GM12878 (cell line): ENCODE data around the gene CDC37. TPM values are rescaled to one million over a fixed set of nuclear protein-coding genes. Genes with fewer than 3 reads are reported as not detected.
A peak's percentile ranks its signal among the peaks of the same experiment; 100 is the strongest.

Experiments used
- CBX3 ChIP-seq: fragments of 200-600 bp; sonication (generic); IDR thresholded peaks from 2 replicates; pipeline ENCODE4 v1.6.1; 2016; ENCODE audit warnings: low read depth, borderline replicate concordance
- CEBPB ChIP-seq, 2 experiments: fragments of 150-350 bp in 1 of 2; IDR thresholded peaks; 2 replicates each; pipeline ENCODE4 v1.6.1; 2012 to 2014; ENCODE audit warnings: low read depth in 2 of 2, low read length in 2 of 2, borderline replicate concordance in 1 of 2, inconsistent platforms in 1 of 2
- DPF2 ChIP-seq: fragments of 450-650 bp; IDR thresholded peaks from 2 replicates; pipeline ENCODE4 v1.6.1; 2017; ENCODE audit warnings: mild to moderate bottlenecking
- HCFC1 ChIP-seq: fragments of 150-350 bp; IDR thresholded peaks from 2 replicates; pipeline ENCODE4 v1.6.1; 2014; ENCODE audit warnings: low read length
- HDAC2 ChIP-seq: fragments of 200-600 bp; sonication (generic); IDR thresholded peaks from 2 replicates; pipeline ENCODE4 v1.6.1; 2017
- MTA3 ChIP-seq: IDR thresholded peaks from 2 replicates; pipeline ENCODE4 v1.6.1; 2012; ENCODE audit warnings: low read length, inconsistent platforms, borderline replicate concordance
- PAX8 ChIP-seq: fragments of 450-650 bp; IDR thresholded peaks from 2 replicates; pipeline ENCODE4 v1.6.1; 2017; ENCODE audit warnings: mild to moderate bottlenecking, moderate library complexity
- SPI1 ChIP-seq: IDR thresholded peaks from 2 replicates; pipeline ENCODE4 v1.6.1; 2011; ENCODE audit warnings: low read depth, mild to moderate bottlenecking, low read length, moderate library complexity, borderline replicate concordance; ENCODE audit not compliant: insufficient read depth
- ZNF217 ChIP-seq: fragments of 450-650 bp; IDR thresholded peaks from 2 replicates; pipeline ENCODE4 v1.6.1; 2017; ENCODE audit warnings: antibody characterized with exemption, mild to moderate bottlenecking
- microRNA counts: library from miRNA; unstranded; fragments of <30 nt; microRNA quantifications from one replicate; lab custom pipeline; 2016
- microRNA-seq: library from miRNA; unstranded; fragments of <30 nt; microRNA quantifications from one replicate; pipeline ENCODE4, GENCODE V29; 2018
- polyA plus RNA-seq, 11 experiments: library from polyadenylated mRNA; depleted of rRNA in 4 of 11; unstranded in 6 of 11; stranded (reverse) in 5 of 11; fragments of >200 nt; fragmentation: Nextera tagmentation in 4 of 11; fragmentation: Illumina TruSeq in 1 of 11; extraction: Ambion mirVana in 4 of 11; extraction: Trizol in 1 of 11; gene quantifications; 1 replicate in 1 of 11; 2 replicates in 10 of 11; pipeline versions ENCODE4 v1.2.1 to v1.2.3, GENCODE V29; 2011 to 2016; ENCODE audit warnings: inconsistent platforms in 2 of 11, missing spikeins in 2 of 11, low read depth in 1 of 11
- total RNA-seq, 4 experiments: library from RNA; depleted of rRNA in 3 of 4; stranded (reverse); fragments of >200 nt in 3 of 4; fragmentation: Illumina TruSeq in 1 of 4; extraction: Trizol in 1 of 4; gene quantifications; 2 replicates each; pipeline versions ENCODE4 v1.2.1 to v1.2.3, GENCODE V29; 2013 to 2021

CDC37 gene
- total and polyA plus RNA-seq, 10 of the 15 experiments (the other 5 are each of a cell fraction or from before 2014, with no cell fraction given), result 4.7 to 265 (median 176) TPM

DNA sequence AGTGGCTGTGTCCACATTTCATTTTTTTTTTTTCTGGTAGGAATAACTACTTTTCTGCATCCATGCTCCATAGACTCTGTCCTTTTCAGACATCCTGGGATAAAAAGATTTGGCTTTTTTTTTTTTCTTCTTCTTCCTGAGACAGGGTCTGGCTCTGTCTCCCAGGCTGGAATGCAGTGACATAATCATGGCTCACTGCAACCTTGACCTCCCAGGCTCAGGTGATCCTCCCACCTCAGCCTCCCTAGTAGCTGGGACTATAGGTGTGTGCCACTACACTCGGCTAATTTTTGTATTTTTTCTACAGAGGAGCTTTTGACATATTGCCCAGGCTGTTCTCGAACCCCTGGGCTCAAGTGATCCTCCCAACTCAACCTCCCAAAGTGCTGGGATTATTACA, 59.8 kb downstream of the CDC37 start (continued):
- TF ChIP-seq ZNF217 (no peak), MTA3 (no peak), PAX8 (no peak), HCFC1 (no peak), DPF2 (no peak), CEBPB (IDR thresholded peaks at IDR 0.05; ENCODE audit: borderline replicate concordance in 1 of 2, low read depth in 2 of 2, low read length in 2 of 2) (no peak), CBX3 (no peak), SPI1 (no peak), HDAC2 (no peak)
- TF ChIP-seq, all 136 proteins: peak for 0

MicroRNAs encoded within 50 kb of the gene (microRNA counts, 767-probe panel; counts per million panel counts)
- 1,585 counts per million, percentile 60 among the panel's probes with 10 or more counts for microRNA hsa-miR-1181 (lab: Ali Mortazavi, UCI)

Small RNAs within 50 kb of the gene (microRNA-seq; reads per million reads assigned to microRNA genes)
- 7.2 reads per million, percentile 37 among the genes with 10 or more reads in this experiment for gene MIR1181

Other genes with a start within 250 kb of the CDC37 start
Only the 7 nearest of the 19 such genes appear.
- 1.3 and 1.7 TPM in 2 replicates for gene ZGLP1, start 93.7 kb downstream of the CDC37 start, total RNA-seq (2014; rRNA removed)
- gene ZGLP1, start 93.7 kb downstream of the CDC37 start, total RNA-seq (2014; rRNA removed; fragmentation: Illumina TruSeq; extraction: Trizol), result 0.67 and 0.78 TPM in 2 replicates
- 2.5 and 4.1 TPM in 2 replicates for gene ZGLP1, start 93.7 kb downstream of the CDC37 start, total RNA-seq (2021)
- gene ZGLP1, start 93.7 kb downstream of the CDC37 start, polyA plus RNA-seq (2011; rRNA removed), result 0.49 and 0.94 TPM in 2 replicates
- gene ZGLP1, start 93.7 kb downstream of the CDC37 start, polyA plus RNA-seq (2014; fragmentation: Illumina TruSeq; extraction: Trizol), result 0.19 and 0.98 TPM in 2 replicates
- gene ZGLP1, start 93.7 kb downstream of the CDC37 start, polyA plus RNA-seq (2014; fragmentation: Nextera tagmentation; extraction: Ambion mirVana), result under 1 TPM; 0.29 to 0.48 TPM
- gene ZGLP1, start 93.7 kb downstream of the CDC37 start, polyA plus RNA-seq (2014; rRNA removed), result 4.6 and 5.6 TPM in 2 replicates
- gene ZGLP1, start 93.7 kb downstream of the CDC37 start, polyA plus RNA-seq (2016; fragmentation: Nextera tagmentation; extraction: Ambion mirVana), result 1 to 10 TPM; 1.8 to 2.0 TPM
- 19.5 and 29.0 TPM in 2 replicates for gene FDX2, start 87.5 kb downstream of the CDC37 start, total RNA-seq (2014; rRNA removed)
- gene FDX2, start 87.5 kb downstream of the CDC37 start, total RNA-seq (2014; rRNA removed; fragmentation: Illumina TruSeq; extraction: Trizol), result 15.0 and 16.2 TPM in 2 replicates
- gene FDX2, start 87.5 kb downstream of the CDC37 start, total RNA-seq (2021), result 22.4 and 24.6 TPM in 2 replicates
- 5.0 and 12.4 TPM in 2 replicates for gene FDX2, start 87.5 kb downstream of the CDC37 start, polyA plus RNA-seq (2011; rRNA removed)
- 5.9 and 24.9 TPM in 2 replicates for gene FDX2, start 87.5 kb downstream of the CDC37 start, polyA plus RNA-seq (2014; fragmentation: Illumina TruSeq; extraction: Trizol)
- gene FDX2, start 87.5 kb downstream of the CDC37 start, polyA plus RNA-seq (2014; fragmentation: Nextera tagmentation; extraction: Ambion mirVana), result 1 to 10 TPM; 1.4 to 4.1 TPM
- gene FDX2, start 87.5 kb downstream of the CDC37 start, polyA plus RNA-seq (2014; rRNA removed), result 31.7 TPM in 2 replicates
- 10 to 100 TPM; 34.4 to 50.4 TPM for gene FDX2, start 87.5 kb downstream of the CDC37 start, polyA plus RNA-seq (2016; fragmentation: Nextera tagmentation; extraction: Ambion mirVana)
- 16.1 and 24.5 TPM in 2 replicates for gene RAVER1, start 70.0 kb downstream of the CDC37 start, total RNA-seq (2014; rRNA removed)
- gene RAVER1, start 70.0 kb downstream of the CDC37 start, total RNA-seq (2014; rRNA removed; fragmentation: Illumina TruSeq; extraction: Trizol), result 3.3 and 5.1 TPM in 2 replicates
- gene RAVER1, start 70.0 kb downstream of the CDC37 start, total RNA-seq (2021), result 83.5 and 87.0 TPM in 2 replicates
- 0.91 and 1.5 TPM in 2 replicates for gene RAVER1, start 70.0 kb downstream of the CDC37 start, polyA plus RNA-seq (2011; rRNA removed)
- gene RAVER1, start 70.0 kb downstream of the CDC37 start, polyA plus RNA-seq (2014; fragmentation: Illumina TruSeq; extraction: Trizol), result 1.0 and 4.8 TPM in 2 replicates
- gene RAVER1, start 70.0 kb downstream of the CDC37 start, polyA plus RNA-seq (2014; fragmentation: Nextera tagmentation; extraction: Ambion mirVana), result under 1 TPM; 0.03 to 0.05 TPM
- gene RAVER1, start 70.0 kb downstream of the CDC37 start, polyA plus RNA-seq (2014; rRNA removed), result 19.2 and 33.9 TPM in 2 replicates
- 10 to 100 TPM; 54.7 to 71.6 TPM for gene RAVER1, start 70.0 kb downstream of the CDC37 start, polyA plus RNA-seq (2016; fragmentation: Nextera tagmentation; extraction: Ambion mirVana)
- 134 and 152 TPM in 2 replicates for gene ICAM3, start 63.9 kb downstream of the CDC37 start, total RNA-seq (2014; rRNA removed)
- 98.9 and 106 TPM in 2 replicates for gene ICAM3, start 63.9 kb downstream of the CDC37 start, total RNA-seq (2014; rRNA removed; fragmentation: Illumina TruSeq; extraction: Trizol)
- gene ICAM3, start 63.9 kb downstream of the CDC37 start, total RNA-seq (2021), result 146 and 160 TPM in 2 replicates
- 67.0 and 125 TPM in 2 replicates for gene ICAM3, start 63.9 kb downstream of the CDC37 start, polyA plus RNA-seq (2011; rRNA removed)
- gene ICAM3, start 63.9 kb downstream of the CDC37 start, polyA plus RNA-seq (2014; fragmentation: Illumina TruSeq; extraction: Trizol), result 20.4 and 61.1 TPM in 2 replicates
- gene ICAM3, start 63.9 kb downstream of the CDC37 start, polyA plus RNA-seq (2014; fragmentation: Nextera tagmentation; extraction: Ambion mirVana), result 10 to 100 TPM in 1 of 2 experiments, 1 to 10 TPM in 1; 5.5 to 29.2 TPM
- gene ICAM3, start 63.9 kb downstream of the CDC37 start, polyA plus RNA-seq (2014; rRNA removed), result 146 and 156 TPM in 2 replicates
- gene ICAM3, start 63.9 kb downstream of the CDC37 start, polyA plus RNA-seq (2016; fragmentation: Nextera tagmentation; extraction: Ambion mirVana), result 10 to 100 TPM; 73.6 to 75.6 TPM
- gene TYK2, start 23.0 kb downstream of the CDC37 start, total RNA-seq (2014; rRNA removed), result 235 and 304 TPM in 2 replicates
- gene TYK2, start 23.0 kb downstream of the CDC37 start, total RNA-seq (2014; rRNA removed; fragmentation: Illumina TruSeq; extraction: Trizol), result 145 and 164 TPM in 2 replicates
- 267 and 297 TPM in 2 replicates for gene TYK2, start 23.0 kb downstream of the CDC37 start, total RNA-seq (2021)
- gene TYK2, start 23.0 kb downstream of the CDC37 start, polyA plus RNA-seq (2011; rRNA removed), result 62.0 and 127 TPM in 2 replicates
- gene TYK2, start 23.0 kb downstream of the CDC37 start, polyA plus RNA-seq (2014; fragmentation: Illumina TruSeq; extraction: Trizol), result 80.2 and 185 TPM in 2 replicates
- 10 to 100 TPM; 36.4 to 66.9 TPM for gene TYK2, start 23.0 kb downstream of the CDC37 start, polyA plus RNA-seq (2014; fragmentation: Nextera tagmentation; extraction: Ambion mirVana)
- 364 and 387 TPM in 2 replicates for gene TYK2, start 23.0 kb downstream of the CDC37 start, polyA plus RNA-seq (2014; rRNA removed)
- gene TYK2, start 23.0 kb downstream of the CDC37 start, polyA plus RNA-seq (2016; fragmentation: Nextera tagmentation; extraction: Ambion mirVana), result 100 to 1,000 TPM; 172 to 186 TPM
- 1.6 and 1.9 TPM in 2 replicates for gene PDE4A, start 17.0 kb upstream of the CDC37 start, total RNA-seq (2014; rRNA removed)
- gene PDE4A, start 17.0 kb upstream of the CDC37 start, total RNA-seq (2014; rRNA removed; fragmentation: Illumina TruSeq; extraction: Trizol), result 1.7 and 1.9 TPM in 2 replicates
- gene PDE4A, start 17.0 kb upstream of the CDC37 start, total RNA-seq (2021), result 11.1 and 13.3 TPM in 2 replicates
- gene PDE4A, start 17.0 kb upstream of the CDC37 start, polyA plus RNA-seq (2011; rRNA removed), result 2.7 and 4.8 TPM in 2 replicates
- 3.5 and 5.0 TPM in 2 replicates for gene PDE4A, start 17.0 kb upstream of the CDC37 start, polyA plus RNA-seq (2014; fragmentation: Illumina TruSeq; extraction: Trizol)
- gene PDE4A, start 17.0 kb upstream of the CDC37 start, polyA plus RNA-seq (2014; fragmentation: Nextera tagmentation; extraction: Ambion mirVana), result under 1 TPM; 0.24 to 0.46 TPM
- gene PDE4A, start 17.0 kb upstream of the CDC37 start, polyA plus RNA-seq (2014; rRNA removed), result 7.1 and 7.9 TPM in 2 replicates
- gene PDE4A, start 17.0 kb upstream of the CDC37 start, polyA plus RNA-seq (2016; fragmentation: Nextera tagmentation; extraction: Ambion mirVana), result 1 to 10 TPM; 7.4 to 8.1 TPM
- 49.0 and 60.4 TPM in 2 replicates for gene KEAP1, start 99.8 kb upstream of the CDC37 start, total RNA-seq (2014; rRNA removed)
- 44.3 and 54.7 TPM in 2 replicates for gene KEAP1, start 99.8 kb upstream of the CDC37 start, total RNA-seq (2014; rRNA removed; fragmentation: Illumina TruSeq; extraction: Trizol)
- 61.2 and 76.2 TPM in 2 replicates for gene KEAP1, start 99.8 kb upstream of the CDC37 start, total RNA-seq (2021)
- 23.7 and 42.6 TPM in 2 replicates for gene KEAP1, start 99.8 kb upstream of the CDC37 start, polyA plus RNA-seq (2011; rRNA removed)
- 17.2 and 36.7 TPM in 2 replicates for gene KEAP1, start 99.8 kb upstream of the CDC37 start, polyA plus RNA-seq (2014; fragmentation: Illumina TruSeq; extraction: Trizol)
- gene KEAP1, start 99.8 kb upstream of the CDC37 start, polyA plus RNA-seq (2014; fragmentation: Nextera tagmentation; extraction: Ambion mirVana), result 1 to 10 TPM; 1.4 to 9.3 TPM
- 41.2 and 50.2 TPM in 2 replicates for gene KEAP1, start 99.8 kb upstream of the CDC37 start, polyA plus RNA-seq (2014; rRNA removed)
- gene KEAP1, start 99.8 kb upstream of the CDC37 start, polyA plus RNA-seq (2016; fragmentation: Nextera tagmentation; extraction: Ambion mirVana), result 10 to 100 TPM; 83.1 to 87.7 TPM